ENCODE results near the gene KASH5.

GRCh38 chr19:49448432-49448786 lies 60.4 kb downstream of the KASH5 start:
- no peak for TF ChIP-seq EZH2 (IDR thresholded peaks at IDR 0.05; ENCODE audit: borderline replicate concordance, insufficient read depth, low read depth, low read length, poor library complexity, severe bottlenecking)
- no peak for TF ChIP-seq CTCF (IDR thresholded peaks at IDR 0.05)

Data from B cell (primary cell).